ENCODE results near the gene DEFB123. TPM values are rescaled to one million over a fixed set of nuclear protein-coding genes. Genes with fewer than 3 reads are reported as not detected.
"Not testable (repeated sequence)": the region's sequence is repeated elsewhere in the genome, so short reads cannot be mapped to it uniquely, and the experiment has no call there.

Gene DEFB123
- total RNA-seq, 2 experiments from 2014 or later: not detected

DNA sequence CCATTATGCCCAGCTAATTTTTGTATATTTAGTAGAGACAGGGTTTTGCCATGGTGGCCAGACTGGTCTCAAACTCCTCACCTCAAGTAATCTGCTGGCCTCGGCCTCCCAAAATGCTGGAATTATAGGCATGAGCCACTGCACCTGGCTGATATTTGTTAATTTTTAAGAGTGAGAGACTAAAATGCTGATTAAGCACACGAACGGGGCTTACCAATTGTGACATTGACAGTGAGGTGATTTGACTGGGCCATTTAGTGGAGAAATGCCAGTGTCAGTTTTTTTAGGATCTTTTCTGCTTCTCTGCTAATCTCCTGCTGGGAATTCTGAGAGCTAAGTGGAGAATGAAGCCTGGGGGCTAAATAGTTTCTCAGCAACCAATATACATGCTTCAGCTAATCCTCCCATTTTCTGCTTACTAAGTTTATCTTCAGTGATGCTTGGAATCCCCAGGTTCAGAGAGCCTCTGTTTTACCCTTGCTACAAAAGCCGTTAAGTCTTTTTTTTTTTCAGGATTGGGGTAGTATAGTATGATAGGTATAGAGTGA lies 9.8 kb upstream of the DEFB123 start:
- CTCF ChIA-PET: no interaction called here
- POLR2A ChIA-PET: no interaction called here
- no peak overlapping the region for H3K27ac Mint-ChIP-seq
- H3K27me3 Mint-ChIP-seq (ENCODE audit: low read depth): peaks cover 2% of the 10 kb centered on the region
- H3K36me3 Mint-ChIP-seq (ENCODE audit: low read depth): no peaks in the 10 kb centered on the region
- no peaks in the 10 kb centered on the region for H3K4me1 Mint-ChIP-seq (ENCODE audit: low read depth)
- ATAC-seq: no peak
- H3K9me3 Mint-ChIP-seq (ENCODE audit: insufficient read depth): no peaks in the 10 kb centered on the region
- no peak for DNase-seq
- no peak overlapping the region for H3K4me3 Mint-ChIP-seq

DNA sequence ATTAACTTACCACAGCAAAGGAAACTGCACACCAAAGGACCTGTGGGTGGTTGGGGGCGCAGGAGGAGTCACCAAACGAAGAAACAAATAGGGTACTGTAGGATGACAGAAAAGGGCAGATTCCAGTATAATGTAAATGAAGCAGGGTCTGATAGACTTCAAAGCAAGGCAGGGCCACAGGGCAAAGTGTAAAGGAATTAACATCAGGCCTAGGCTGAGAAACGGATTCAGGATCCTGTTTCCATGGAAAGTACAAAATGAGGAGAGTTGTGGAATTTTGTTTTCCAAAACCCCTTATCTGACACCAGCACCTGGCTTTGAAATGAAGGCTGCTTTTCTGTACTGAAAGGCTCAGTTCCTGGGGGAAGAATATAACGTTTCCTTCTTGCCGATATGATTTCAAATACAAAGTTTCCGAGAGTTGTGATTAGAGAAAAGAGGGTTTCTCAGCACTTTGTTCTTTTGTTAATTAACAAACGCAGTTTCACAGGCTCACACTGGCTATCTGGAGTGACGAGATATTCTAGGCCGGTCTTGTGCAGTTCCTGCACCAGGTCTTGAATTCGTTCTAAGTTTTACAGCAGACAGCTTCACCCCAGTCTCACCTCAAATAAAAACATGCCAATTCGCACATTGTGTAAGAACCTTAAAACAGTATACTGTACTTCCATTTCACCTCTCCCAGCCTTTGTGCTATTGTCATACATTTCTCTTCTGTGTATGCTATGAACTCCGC lies 5.8 kb downstream of the DEFB123 start:
- H3K27me3 Mint-ChIP-seq (ENCODE audit: low read depth): peaks cover 2% of the 10 kb centered on the region
- CTCF ChIA-PET: no interaction called here
- H3K36me3 Mint-ChIP-seq (ENCODE audit: low read depth): no peaks in the 10 kb centered on the region
- no peak overlapping the region for H3K4me3 Mint-ChIP-seq
- POLR2A ChIA-PET: no interaction called here
- no peak overlapping the region for H3K27ac Mint-ChIP-seq
- DNase-seq: no peak
- H3K9me3 Mint-ChIP-seq (ENCODE audit: insufficient read depth): no peaks in the 10 kb centered on the region
- no peaks in the 10 kb centered on the region for H3K4me1 Mint-ChIP-seq (ENCODE audit: low read depth)
- no peak for ATAC-seq

GRCh38 chr20:31449511-31450414 lies 9.3 kb downstream of the DEFB123 start:
- ChIA-PET CTCF (interaction anchor here (0.6 to 0.9 kb wide), 3 partner anchors 9 to 54 kb away, joined by 3 to 4 read pairs (median 3); no protein-coding TSS in a partner anchor), POLR2A (no interaction called here)
- no peak overlapping the region for H3K27ac Mint-ChIP-seq
- peaks cover 2% of the 10 kb centered on the region for H3K27me3 Mint-ChIP-seq (ENCODE audit: low read depth)
- no peaks in the 10 kb centered on the region for H3K9me3 Mint-ChIP-seq (ENCODE audit: insufficient read depth)
- no peak overlapping the region for H3K4me3 Mint-ChIP-seq
- H3K36me3 Mint-ChIP-seq (ENCODE audit: low read depth): no peaks in the 10 kb centered on the region
- H3K4me1 Mint-ChIP-seq (ENCODE audit: low read depth): no peaks in the 10 kb centered on the region
- ATAC-seq: no peak
- no peak for DNase-seq

DNA sequence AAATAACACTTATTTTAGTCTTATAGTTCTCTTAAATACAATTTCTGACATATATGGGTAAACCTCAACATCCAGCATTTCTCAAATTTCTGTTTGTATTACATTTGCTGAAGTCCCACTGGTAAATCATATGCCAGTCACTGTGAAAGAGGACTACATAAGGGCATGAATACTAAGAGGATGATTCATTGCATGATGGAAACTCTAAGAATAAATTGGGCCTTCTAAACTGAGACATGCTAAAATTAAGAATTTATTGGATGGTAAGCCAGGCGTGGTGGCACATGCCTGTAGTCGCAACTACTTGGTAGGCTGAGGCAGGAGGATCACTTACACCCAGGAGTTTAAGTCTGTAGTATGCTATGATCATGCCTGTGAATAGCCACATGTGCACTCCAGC lies 12.1 kb downstream of the DEFB123 start:
- CTCF ChIA-PET: no interaction called here
- no peaks in the 10 kb centered on the region for H3K9me3 Mint-ChIP-seq (ENCODE audit: insufficient read depth)

GRCh38 chr20:31454361-31454760 lies 13.9 kb downstream of the DEFB123 start:
- ChIA-PET POLR2A (no interaction called here), CTCF (interaction anchor here (1.3 to 1.8 kb wide), 2 partner anchors 14 to 49 kb away, joined by 3 to 5 read pairs; partner anchors contain the start of gene DEFB123)
- peaks cover 5% of the 10 kb centered on the region for H3K27me3 Mint-ChIP-seq (ENCODE audit: low read depth)

More for the DNA sequence above, 12.1 kb downstream of the DEFB123 start:
- DNase-seq: no peak
- Mint-ChIP-seq H3K27me3 (ENCODE audit: low read depth) (peaks cover 2% of the 10 kb centered on the region), H3K27ac (no peak overlapping the region), H3K4me3 (no peak overlapping the region), H3K36me3 (ENCODE audit: low read depth) (no peaks in the 10 kb centered on the region), H3K4me1 (ENCODE audit: low read depth) (no peaks in the 10 kb centered on the region)
- no peak for ATAC-seq
- POLR2A ChIA-PET: no interaction called here

DNA sequence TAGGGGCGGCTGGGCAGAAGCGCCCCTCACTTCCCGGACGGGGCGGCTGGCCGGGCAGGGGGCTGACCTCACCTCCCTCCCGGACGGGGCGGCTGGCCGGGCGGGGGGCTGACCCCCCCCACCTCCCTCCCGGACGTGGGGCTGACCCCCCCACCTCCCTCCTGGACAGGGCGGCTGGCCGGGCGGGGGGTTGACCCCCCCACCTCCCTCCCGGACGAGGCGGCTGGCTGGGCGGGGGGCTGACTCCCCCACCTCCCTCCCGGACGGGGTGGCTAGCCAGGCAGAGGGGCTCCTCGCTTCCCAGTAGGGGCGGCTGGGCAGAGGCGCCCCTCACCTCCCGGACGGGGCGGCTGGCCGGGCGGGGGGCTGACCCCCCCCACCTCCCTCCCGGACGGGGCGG lies 30.5 kb downstream of the DEFB123 start:
- DNase-seq, CTCF ChIA-PET, H3K4me3 Mint-ChIP-seq: not testable (repeated sequence)

More at GRCh38 chr20:31454361-31454760, 13.9 kb downstream of the DEFB123 start:
- DNase-seq (no peak), ATAC-seq (no peak)
- Mint-ChIP-seq H3K4me1 (ENCODE audit: low read depth) (no peaks in the 10 kb centered on the region), H3K4me3 (no peak overlapping the region), H3K36me3 (ENCODE audit: low read depth) (no peaks in the 10 kb centered on the region), H3K9me3 (ENCODE audit: insufficient read depth) (no peaks in the 10 kb centered on the region), H3K27ac (no peak overlapping the region)

DNA sequence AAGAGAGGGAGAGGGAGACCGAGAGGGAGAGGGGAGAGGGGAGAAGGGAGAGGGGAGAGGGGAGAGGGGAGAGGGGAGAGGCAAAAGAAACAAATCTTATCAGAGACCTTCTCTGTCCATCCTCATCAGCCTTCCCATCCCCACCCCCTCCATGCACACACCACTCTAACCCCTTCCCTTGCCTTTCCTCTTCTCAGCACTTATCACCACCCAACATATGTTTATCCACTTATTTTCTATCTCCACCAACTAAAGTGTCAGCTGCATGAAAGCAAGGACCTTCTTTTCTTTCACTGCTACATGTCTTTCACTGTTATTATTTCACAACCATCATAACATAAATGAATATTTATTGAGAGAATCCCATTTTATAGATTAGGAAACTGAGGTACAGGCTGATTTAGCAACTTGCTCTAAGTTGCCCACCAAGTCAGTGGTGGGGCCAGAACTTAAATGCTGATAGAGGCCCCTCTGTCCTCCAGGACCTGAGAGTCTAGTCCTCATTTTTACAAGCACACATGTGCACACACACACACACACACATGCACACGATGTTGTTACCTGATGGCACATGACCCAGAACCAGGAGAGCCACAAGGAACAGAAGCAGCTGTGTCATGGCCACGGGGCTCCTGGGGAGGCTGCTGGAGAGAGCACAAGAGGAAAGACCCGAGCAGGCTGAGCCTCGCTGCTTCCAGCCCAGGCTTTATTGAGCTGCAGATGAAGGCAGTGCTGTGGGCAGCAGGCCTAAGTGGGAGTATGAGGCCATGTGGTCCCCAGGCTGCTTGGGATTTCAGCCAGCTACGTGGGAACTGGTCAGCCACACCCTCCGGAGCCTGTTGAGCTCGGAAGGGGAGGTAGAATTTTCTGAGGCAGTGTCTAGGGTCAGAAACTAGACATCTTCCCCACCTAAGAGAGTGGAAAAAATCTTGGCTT lies 32.2 kb downstream of the DEFB123 start:
- Mint-ChIP-seq H3K9me3 (ENCODE audit: insufficient read depth) (no peaks in the 10 kb centered on the region), H3K27ac (no peak overlapping the region), H3K4me1 (ENCODE audit: low read depth) (peaks cover 3% of the 10 kb centered on the region), H3K27me3 (ENCODE audit: low read depth) (peaks cover 32% of the 10 kb centered on the region), H3K36me3 (ENCODE audit: low read depth) (no peaks in the 10 kb centered on the region), H3K4me3 (no peak overlapping the region)
- CTCF ChIA-PET: interaction anchor here (2.6 kb wide), 1 partner anchor 30 kb away, joined by 7 read pairs; no protein-coding TSS in a partner anchor
- no peak for ATAC-seq
- DNase-seq: no peak
- POLR2A ChIA-PET: no interaction called here

More for the DNA sequence above, 30.5 kb downstream of the DEFB123 start:
- H3K4me1 Mint-ChIP-seq (ENCODE audit: low read depth); ATAC-seq; H3K9me3 Mint-ChIP-seq (ENCODE audit: insufficient read depth); H3K36me3 Mint-ChIP-seq (ENCODE audit: low read depth); H3K27ac Mint-ChIP-seq; POLR2A ChIA-PET: not testable (repeated sequence)
- peaks cover 19% of the 10 kb centered on the region for H3K27me3 Mint-ChIP-seq (ENCODE audit: low read depth)

DNA sequence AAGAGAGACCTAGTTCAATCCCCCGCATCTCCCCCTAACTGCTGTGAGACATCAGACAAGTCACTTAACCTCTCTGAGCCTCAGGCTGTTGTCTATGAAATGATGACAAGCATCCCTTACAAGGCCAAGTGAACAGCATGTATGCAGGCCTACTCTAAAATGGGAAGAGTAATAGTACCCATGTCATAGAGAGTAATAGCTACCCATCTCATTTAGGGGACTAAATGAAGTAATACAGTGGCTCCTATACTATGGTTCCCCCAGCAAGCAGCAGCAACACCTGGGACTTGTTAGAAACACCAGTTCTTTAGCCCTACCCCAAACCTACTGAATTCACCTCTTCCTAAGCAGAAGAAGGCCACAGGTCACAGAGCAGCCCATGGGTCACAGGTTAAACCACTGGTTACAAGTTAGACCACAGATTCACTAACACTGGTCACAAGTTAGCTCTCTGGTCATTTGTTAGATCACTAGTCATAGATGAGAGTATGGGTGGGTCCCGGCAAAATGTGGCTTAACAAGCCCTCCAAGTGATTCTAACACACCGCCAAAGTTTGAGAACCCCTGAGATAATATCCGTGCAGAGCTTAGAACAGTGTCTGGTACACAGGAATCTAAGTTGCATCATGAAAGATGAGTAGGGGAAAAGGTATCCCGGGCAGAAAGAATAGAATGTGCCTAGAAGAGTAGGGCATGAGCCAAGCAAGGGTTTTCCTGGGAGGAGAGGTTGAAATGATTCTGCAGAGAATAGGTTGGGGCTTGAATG lies 33.1 kb downstream of the DEFB123 start:
- Mint-ChIP-seq H3K4me1 (ENCODE audit: low read depth) (peaks cover 3% of the 10 kb centered on the region), H3K27me3 (ENCODE audit: low read depth) (peaks cover 40% of the 10 kb centered on the region), H3K27ac (no peak overlapping the region), H3K4me3 (no peak overlapping the region), H3K36me3 (ENCODE audit: low read depth) (no peaks in the 10 kb centered on the region), H3K9me3 (ENCODE audit: insufficient read depth) (no peaks in the 10 kb centered on the region)
- CTCF ChIA-PET: interaction anchor here (2.6 kb wide), 1 partner anchor 29 kb away, joined by 7 read pairs; no protein-coding TSS in a partner anchor
- POLR2A ChIA-PET: no interaction called here
- ATAC-seq (no peak), DNase-seq (no peak)

DNA sequence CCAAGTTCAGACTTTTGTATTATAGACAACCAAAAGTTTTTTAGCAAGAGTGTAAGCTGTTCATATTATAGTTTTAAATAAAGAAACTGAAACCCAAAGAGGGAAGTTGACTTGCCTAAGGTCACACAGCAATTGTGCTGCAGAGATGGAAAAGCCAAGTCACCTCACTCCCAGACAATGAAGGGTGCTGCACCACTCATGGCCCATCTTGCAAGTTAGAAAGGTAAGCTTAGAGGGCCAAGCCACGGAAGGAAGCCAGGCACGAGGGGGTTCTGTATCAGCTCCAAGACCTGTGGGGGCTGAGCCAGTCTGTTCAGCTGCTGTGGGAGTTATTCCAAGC lies 33.6 kb downstream of the DEFB123 start:
- Mint-ChIP-seq H3K27ac (no peak overlapping the region), H3K36me3 (ENCODE audit: low read depth) (no peaks in the 10 kb centered on the region), H3K4me1 (ENCODE audit: low read depth) (peaks cover 3% of the 10 kb centered on the region), H3K9me3 (ENCODE audit: insufficient read depth) (no peaks in the 10 kb centered on the region), H3K27me3 (ENCODE audit: low read depth) (peaks cover 40% of the 10 kb centered on the region), H3K4me3 (no peak overlapping the region)
- DNase-seq (no peak), ATAC-seq (no peak)
- ChIA-PET POLR2A (no interaction called here), CTCF (interaction anchor here (2.6 kb wide), 1 partner anchor 29 kb away, joined by 7 read pairs; no protein-coding TSS in a partner anchor)

DNA sequence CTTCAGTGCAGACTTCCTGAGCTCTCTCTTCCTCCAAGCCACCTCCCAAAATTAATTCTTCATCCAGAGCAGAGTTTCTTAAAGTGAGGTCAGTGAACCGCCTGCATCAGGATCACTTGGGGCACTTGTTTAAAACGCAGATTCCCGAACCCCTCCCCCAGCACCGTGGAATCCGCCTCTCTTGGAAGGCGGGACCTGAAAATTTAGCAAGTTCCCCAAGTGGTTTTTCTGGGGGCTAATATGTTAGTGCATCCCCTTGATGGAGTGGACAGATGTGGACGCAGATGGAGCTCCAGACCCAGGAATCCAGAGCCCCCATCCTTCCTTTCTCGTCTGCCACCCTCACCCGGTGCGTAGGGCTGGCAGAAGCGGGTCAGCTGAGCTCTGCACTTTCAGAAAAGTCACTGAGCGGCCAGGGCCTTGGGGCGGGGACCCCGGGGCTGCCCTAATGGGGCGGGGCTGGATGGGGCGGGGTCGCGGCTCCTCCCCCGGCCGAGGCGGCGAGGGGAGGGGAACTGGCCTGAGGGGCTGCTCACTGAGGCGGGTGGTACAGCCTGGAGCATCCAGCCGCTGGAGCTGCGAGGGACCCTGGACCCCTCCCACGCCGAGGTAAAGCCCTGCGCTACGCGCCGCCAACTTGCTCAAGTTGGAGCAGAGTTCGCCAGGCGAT lies 34.5 kb downstream of the DEFB123 start, which contains the start of the genes DEFB124 and REM1:
DEFB124 (minus strand) TSS at position 370 of the 670 bp plus-strand sequence. CDS start 2,114 bp downstream, outside the sequence.
REM1 (plus strand) TSS at position 531 of the 670 bp plus-strand sequence. CDS start 1,158 bp downstream, outside the sequence.
- Mint-ChIP-seq H3K27me3 (ENCODE audit: low read depth) (peaks cover 40% of the 10 kb centered on the region), H3K4me1 (ENCODE audit: low read depth) (peaks cover 3% of the 10 kb centered on the region), H3K9me3 (ENCODE audit: insufficient read depth) (no peaks in the 10 kb centered on the region), H3K36me3 (ENCODE audit: low read depth) (no peaks in the 10 kb centered on the region), H3K4me3 (no peak within 1 kb of the TSS), H3K27ac (no peak within 1 kb of the TSS)
- CTCF ChIA-PET: interaction anchor here (2.6 kb wide), 1 partner anchor 28 kb away, joined by 7 read pairs; no protein-coding TSS in a partner anchor
- ATAC-seq (no peak), DNase-seq (no peak)
- POLR2A ChIA-PET: no interaction called here

Data from activated CD8-positive, alpha-beta T cell treated with anti-CD3 and anti-CD28 coated beads, Interleukin-2, amount 10 ng/mL, durations not matched to agents 7 days and 5 days (primary cell).